HG03558 (cell line): ENCODE measurements around the gene PGAM5.

Experiments used
- ATAC-seq: cut with Tn5 transposase; IDR thresholded peaks from one replicate; pipeline ENCODE4 v1.9.1; 2021; ENCODE audit warnings: moderate number of reproducible peaks; ENCODE audit not compliant: unreplicated experiment; ENCODE audit errors: extremely low read depth

Gene PGAM5

GRCh38 chr12:132719141-132719953, 8.7 kb downstream of the PGAM5 start:
- no peak for ATAC-seq

- ATAC-seq, result no peak
These were observed 9.3 kb downstream of the PGAM5 start for GRCh38 chr12:132719954-132720324.

GRCh38 chr12:132720606-132721345, 10.1 kb downstream of the PGAM5 start:
- ATAC-seq, result no peak

- no peak for ATAC-seq
These were observed 12.5 kb downstream of the PGAM5 start for GRCh38 chr12:132723015-132723763.

GRCh38 chr12:132723764-132724140, 13.1 kb downstream of the PGAM5 start:
- no peak for ATAC-seq

- ATAC-seq, result no peak
These were observed 14.0 kb downstream of the PGAM5 start for GRCh38 chr12:132724506-132725241.

- no peak for ATAC-seq
These were observed 15.7 kb downstream of the PGAM5 start for GRCh38 chr12:132726386-132726785.

- ATAC-seq, result no peak
These were observed 16.6 kb downstream of the PGAM5 start for GRCh38 chr12:132727091-132727794.

GRCh38 chr12:132728502-132728901, 17.9 kb downstream of the PGAM5 start:
- ATAC-seq, result no peak

GRCh38 chr12:132729541-132730320, 19.1 kb downstream of the PGAM5 start:
- ATAC-seq, result no peak

GRCh38 chr12:132730353-132730752, 19.7 kb downstream of the PGAM5 start:
- no peak for ATAC-seq

- ATAC-seq, result no peak
These were observed 20.9 kb downstream of the PGAM5 start for GRCh38 chr12:132731574-132731973.

- no peak for ATAC-seq
These were observed 23.6 kb downstream of the PGAM5 start for GRCh38 chr12:132734206-132734605.

GRCh38 chr12:132735496-132735895, 24.9 kb downstream of the PGAM5 start:
- ATAC-seq, result no peak

- no peak for ATAC-seq
These were observed 25.7 kb downstream of the PGAM5 start for GRCh38 chr12:132736378-132736777.

- no peak for ATAC-seq
These were observed 26.3 kb downstream of the PGAM5 start for GRCh38 chr12:132736913-132737312.

- no peak for ATAC-seq
These were observed 29.1 kb downstream of the PGAM5 start for GRCh38 chr12:132739600-132740312.

GRCh38 chr12:132740313-132740646, 29.6 kb downstream of the PGAM5 start:
- no peak for ATAC-seq
